WERI-Rb-1 (cell line): ENCODE data around the gene TRANK1.
"Not testable (repeated sequence)": the region's sequence is repeated elsewhere in the genome, so short reads cannot be mapped to it uniquely, and the experiment has no call there.

Source experiments
- DNase-seq: peaks from one replicate; pipeline ENCODE4 v3.0.0-alpha.2; 2020
- H3K27ac ChIP-seq: fragments of 250-450 bp; sonication (Bioruptor Pico); 2 replicates; pipeline ENCODE4 v1.5.1; 2020; ENCODE audit warnings: mild to moderate bottlenecking, moderate library complexity
- H3K27me3 ChIP-seq: fragments of 250-450 bp; sonication (Bioruptor Pico); 2 replicates; pipeline ENCODE4 v1.5.1; 2021; ENCODE audit warnings: mild to moderate bottlenecking, low read depth, moderate library complexity; ENCODE audit not compliant: insufficient read depth, severe bottlenecking
- H3K36me3 ChIP-seq: fragments of 250-450 bp; sonication (Bioruptor Pico); 2 replicates; pipeline ENCODE4 v1.5.1; 2020; ENCODE audit warnings: mild to moderate bottlenecking, moderate library complexity
- H3K4me3 ChIP-seq: 2 replicates; pipeline ENCODE4 v1.5.1; 2011; ENCODE audit warnings: low read depth, mild to moderate bottlenecking, control low read depth, low read length
- H3K9me3 ChIP-seq: fragments of 250-450 bp; sonication (Bioruptor Pico); 2 replicates; pipeline ENCODE4 v1.5.1; 2021; ENCODE audit warnings: mild to moderate bottlenecking, moderate library complexity; ENCODE audit not compliant: severe bottlenecking
- CTCF ChIP-seq: IDR thresholded peaks from 2 replicates; pipeline ENCODE4 v1.5.1; 2011; ENCODE audit warnings: low read depth, mild to moderate bottlenecking, control low read depth, inconsistent platforms, low read length

Gene TRANK1

GRCh38 chr3:36954452-36955134 is 9.7 kb upstream of the TRANK1 start:
- H3K4me3 ChIP-seq, result no peak overlapping the region
- H3K9me3 ChIP-seq, result no peaks in the 10 kb centered on the region
- no peak for TF ChIP-seq CTCF
- H3K36me3 ChIP-seq, result no peaks in the 10 kb centered on the region
- no peaks in the 10 kb centered on the region for H3K27me3 ChIP-seq
- DNase-seq, result no peak
- no peak overlapping the region for H3K27ac ChIP-seq

GRCh38 chr3:36947814-36948213 is 3.0 kb upstream of the TRANK1 start:
- H3K27me3 ChIP-seq, DNase-seq, H3K27ac ChIP-seq, H3K36me3 ChIP-seq, H3K4me3 ChIP-seq, H3K9me3 ChIP-seq: not testable (repeated sequence)

- DNase-seq, result no peak
- Histone ChIP-seq H3K27ac (no peak overlapping the region), H3K27me3 (no peaks in the 10 kb centered on the region), H3K4me3 (no peak overlapping the region), H3K9me3 (peaks cover 3% of the 10 kb centered on the region), H3K36me3 (no peaks in the 10 kb centered on the region)
- no peak for TF ChIP-seq CTCF
These were observed 603 bp upstream of the TRANK1 start for GRCh38 chr3:36945333-36945980.

GRCh38 chr3:36944012-36944640 is 728 bp downstream of the TRANK1 start:
- DNase-seq, result peak; percentile 19
- H3K4me3 ChIP-seq, result peak overlapping the region; percentile 45
- H3K27ac ChIP-seq, result no peak overlapping the region
- 0 out of 2 replicates have a peak, but pooled peaks have one; percentile 2 for TF ChIP-seq CTCF
- H3K27me3 ChIP-seq, result no peaks in the 10 kb centered on the region
- H3K9me3 ChIP-seq, result peaks cover 3% of the 10 kb centered on the region
- no peaks in the 10 kb centered on the region for H3K36me3 ChIP-seq

- H3K36me3 ChIP-seq, result no peaks in the 10 kb centered on the region
- DNase-seq, result no peak
- H3K9me3 ChIP-seq, result peaks cover 3% of the 10 kb centered on the region
- TF ChIP-seq CTCF, result no peak
- peak overlapping the region; percentile 45 for H3K4me3 ChIP-seq
- H3K27ac ChIP-seq, result no peak overlapping the region
- no peaks in the 10 kb centered on the region for H3K27me3 ChIP-seq
These were observed 1.3 kb downstream of the TRANK1 start for GRCh38 chr3:36943601-36944000.

- DNase-seq, result no peak
- H3K36me3 ChIP-seq, result no peaks in the 10 kb centered on the region
- H3K4me3 ChIP-seq, result no peak overlapping the region
- H3K27me3 ChIP-seq, result no peaks in the 10 kb centered on the region
- TF ChIP-seq CTCF, result no peak
- no peak overlapping the region for H3K27ac ChIP-seq
- H3K9me3 ChIP-seq, result no peaks in the 10 kb centered on the region
These were observed 2.1 kb downstream of the TRANK1 start for GRCh38 chr3:36942638-36943248.
